Measurements from ENCODE around the gene LITAF. TPM values are rescaled to one million over a fixed set of nuclear protein-coding genes. Genes with fewer than 3 reads are reported as not detected.
A peak's percentile ranks its signal among the peaks of the same experiment; 100 is the strongest.

LITAF gene
- total RNA-seq = 242 TPM
- long read RNA-seq, transcript LITAF-205 (4 exons, 1,118 nt) = minor isoform, 33 of 314 reads
- long read RNA-seq, transcript LITAF-221 (4 exons, 2,467 nt) = major isoform, 180 of 314 reads
- long read RNA-seq, transcript LITAF-209 (4 exons, 2,632 nt) = minor isoform, 6 of 314 reads
- long read RNA-seq, partial matches to known transcripts = 46 of 314 reads
- long read RNA-seq, other reads (novel, unspliced or antisense) = 47 of 314 reads

GRCh38 chr16:11586856-11587642, at the start of gene LITAF:
Gene LITAF (minus strand): TSS chr16:11586919. CDS start chr16:11556730, 30,189 bp downstream.
- Histone ChIP-seq H3K4me3 (peak within 1 kb of the TSS; percentile 80), H3K27ac (peak within 1 kb of the TSS; percentile 93), H3K36me3 (no peaks in the 10 kb centered on the region), H3K9me3 (no peaks in the 10 kb centered on the region), H3K27me3 (no peaks in the 10 kb centered on the region), H3K4me1 (peaks cover 25% of the 10 kb centered on the region)
- DNase-seq (peak; percentile 90), ATAC-seq (peak; percentile 91)
- TF ChIP-seq, protein P1, sequence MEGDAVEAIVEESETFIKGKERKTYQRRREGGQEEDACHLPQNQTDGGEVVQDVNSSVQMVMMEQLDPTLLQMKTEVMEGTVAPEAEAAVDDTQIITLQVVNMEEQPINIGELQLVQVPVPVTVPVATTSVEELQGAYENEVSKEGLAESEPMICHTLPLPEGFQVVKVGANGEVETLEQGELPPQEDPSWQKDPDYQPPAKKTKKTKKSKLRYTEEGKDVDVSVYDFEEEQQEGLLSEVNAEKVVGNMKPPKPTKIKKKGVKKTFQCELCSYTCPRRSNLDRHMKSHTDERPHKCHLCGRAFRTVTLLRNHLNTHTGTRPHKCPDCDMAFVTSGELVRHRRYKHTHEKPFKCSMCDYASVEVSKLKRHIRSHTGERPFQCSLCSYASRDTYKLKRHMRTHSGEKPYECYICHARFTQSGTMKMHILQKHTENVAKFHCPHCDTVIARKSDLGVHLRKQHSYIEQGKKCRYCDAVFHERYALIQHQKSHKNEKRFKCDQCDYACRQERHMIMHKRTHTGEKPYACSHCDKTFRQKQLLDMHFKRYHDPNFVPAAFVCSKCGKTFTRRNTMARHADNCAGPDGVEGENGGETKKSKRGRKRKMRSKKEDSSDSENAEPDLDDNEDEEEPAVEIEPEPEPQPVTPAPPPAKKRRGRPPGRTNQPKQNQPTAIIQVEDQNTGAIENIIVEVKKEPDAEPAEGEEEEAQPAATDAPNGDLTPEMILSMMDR (IDR thresholded peaks at IDR 0.05) = no peak
- intact Hi-C loops (cut with DNase I) = no loop called here

GRCh38 chr16:11636172-11636721, 49.5 kb upstream of the LITAF start:
- Histone ChIP-seq H3K27me3 (no peaks in the 10 kb centered on the region), H3K4me1 (peaks cover 42% of the 10 kb centered on the region), H3K27ac (no peak overlapping the region), H3K4me3 (no peak overlapping the region), H3K9me3 (no peaks in the 10 kb centered on the region), H3K36me3 (no peaks in the 10 kb centered on the region)
- DNase-seq (no peak), ATAC-seq (peak; percentile 67)
- TF ChIP-seq, protein P1 (IDR thresholded peaks at IDR 0.05) = no peak
- intact Hi-C loops (cut with DNase I) = no loop called here

DNA sequence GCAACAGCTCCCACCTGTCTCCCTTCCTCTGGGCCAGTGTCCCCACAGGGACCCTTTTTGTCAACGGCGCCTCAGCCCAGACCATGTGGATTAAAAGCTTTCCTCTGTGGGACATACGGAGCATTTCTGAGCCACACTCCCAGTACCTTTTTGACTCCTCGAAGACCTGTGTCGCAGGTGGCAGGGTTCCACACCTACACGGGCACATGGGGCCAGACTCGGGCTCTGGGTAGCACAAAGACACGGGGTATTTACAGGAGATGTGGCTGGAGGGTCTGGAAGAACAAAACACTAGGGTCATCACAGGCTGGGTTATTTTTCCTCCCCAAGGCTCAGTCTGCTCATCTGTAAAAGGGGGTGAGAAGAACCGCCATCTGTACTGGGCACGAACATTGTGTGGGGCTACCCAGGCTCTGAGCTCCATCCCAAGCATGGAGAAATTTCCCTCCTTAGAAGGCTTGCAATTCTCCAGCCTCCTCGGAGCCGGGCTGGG, 49.0 kb upstream of the LITAF start:
- peaks cover 40% of the 10 kb centered on the region for H3K4me1 ChIP-seq
- intact Hi-C loops (cut with DNase I) = no loop called here
- no peak overlapping the region for H3K4me3 ChIP-seq

GRCh38 chr16:11635113-11635652, 48.5 kb upstream of the LITAF start:
- no peaks in the 10 kb centered on the region for H3K36me3 ChIP-seq
- no peak overlapping the region for H3K4me3 ChIP-seq
- DNase-seq (no peak), ATAC-seq (no peak)
- TF ChIP-seq, protein P1 (IDR thresholded peaks at IDR 0.05) = no peak
- H3K27ac ChIP-seq = no peak overlapping the region
- no peaks in the 10 kb centered on the region for H3K9me3 ChIP-seq
- intact Hi-C loops (cut with DNase I) = no loop called here
- H3K27me3 ChIP-seq = no peaks in the 10 kb centered on the region
- H3K4me1 ChIP-seq = peaks cover 38% of the 10 kb centered on the region

More for the DNA sequence above, 49.0 kb upstream of the LITAF start:
- no peaks in the 10 kb centered on the region for H3K27me3 ChIP-seq
- TF ChIP-seq, protein P1 (IDR thresholded peaks at IDR 0.05) = no peak
- H3K36me3 ChIP-seq = no peaks in the 10 kb centered on the region
- ATAC-seq (no peak), DNase-seq (no peak)
- H3K27ac ChIP-seq = no peak overlapping the region
- no peaks in the 10 kb centered on the region for H3K9me3 ChIP-seq

DNA sequence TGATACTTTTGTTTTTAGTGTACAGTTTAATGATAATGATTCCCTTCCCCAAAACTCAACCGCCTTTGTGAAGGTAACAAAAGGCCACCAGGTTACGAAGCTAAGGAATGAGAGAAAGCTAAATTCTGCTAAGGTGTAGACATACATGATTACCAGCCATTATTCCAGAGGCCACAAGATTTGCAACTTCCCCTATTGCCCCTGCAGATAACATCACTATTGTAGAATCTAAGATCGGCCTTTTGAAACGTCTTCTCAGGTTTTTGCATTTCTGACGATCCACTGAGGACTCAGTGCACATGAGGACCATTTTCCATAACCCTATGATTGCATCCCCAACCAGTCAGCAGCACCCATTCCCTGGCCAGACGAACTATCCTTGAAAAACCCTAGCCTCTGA, 47.6 kb upstream of the LITAF start:
- intact Hi-C loops (cut with DNase I) = no loop called here
- Histone ChIP-seq H3K4me1 (peaks cover 37% of the 10 kb centered on the region), H3K27me3 (no peaks in the 10 kb centered on the region), H3K4me3 (no peak overlapping the region), H3K27ac (no peak overlapping the region), H3K36me3 (no peaks in the 10 kb centered on the region), H3K9me3 (no peaks in the 10 kb centered on the region)
- TF ChIP-seq, protein P1 (IDR thresholded peaks at IDR 0.05) = no peak
- no peak for ATAC-seq
- no peak for DNase-seq

Data from upper lobe of right lung (tissue), 1 donor.